Activated T-cell treated with anti-CD3 and anti-CD28 coated beads for 24 hours (primary cell): ENCODE results near the gene ACTR3.
"Not testable (repeated sequence)": the region's sequence is repeated elsewhere in the genome, so short reads cannot be mapped to it uniquely, and the experiment has no call there.

Experiments used
- DNase-seq: peaks from one replicate; pipeline ENCODE4 v3.0.0-alpha.2; 2020; ENCODE audit warnings: low read depth

ACTR3 gene

GRCh38 chr2:113905886-113906285, 16.0 kb downstream of the ACTR3 start:
- DNase-seq = no peak

DNA sequence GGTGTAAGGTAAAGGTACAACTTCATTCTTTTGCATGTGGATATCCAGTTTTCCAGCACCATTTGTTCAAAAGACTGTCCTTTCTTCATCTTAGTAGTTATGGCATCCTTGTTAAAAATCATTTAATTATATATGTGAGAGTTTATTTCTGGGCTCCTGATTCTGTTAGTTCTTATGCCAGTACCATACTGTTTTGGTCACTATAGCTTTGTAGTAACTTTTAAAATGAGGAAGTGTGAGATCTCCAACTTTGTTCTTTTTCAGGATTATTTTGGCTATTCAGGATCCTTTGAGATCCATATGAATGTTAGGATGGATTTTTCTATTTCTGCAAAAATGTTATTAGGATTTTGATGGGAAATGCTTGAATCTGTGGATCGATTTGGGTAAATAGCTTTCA, 16.8 kb downstream of the ACTR3 start:
- DNase-seq = no peak

DNA sequence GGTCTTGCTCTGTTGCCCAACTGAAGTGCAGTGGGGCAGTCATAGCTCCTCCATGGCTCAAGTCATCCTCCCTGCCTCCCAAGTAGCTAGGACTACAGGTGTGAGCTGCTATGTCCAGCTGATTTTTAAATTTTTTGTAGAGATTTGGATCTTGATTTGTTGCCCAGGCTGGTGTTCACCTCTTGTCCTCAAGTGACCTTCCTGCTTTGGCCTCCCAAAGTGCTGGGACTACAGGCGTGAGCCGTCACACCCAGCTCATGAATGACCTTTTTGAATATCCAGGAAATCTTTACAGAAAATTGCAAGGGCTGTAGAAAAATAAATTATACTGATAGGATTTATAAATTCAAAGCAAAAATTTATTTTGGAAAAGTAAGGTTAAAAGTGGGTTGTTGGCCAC, 17.4 kb downstream of the ACTR3 start:
- DNase-seq = no peak

DNA sequence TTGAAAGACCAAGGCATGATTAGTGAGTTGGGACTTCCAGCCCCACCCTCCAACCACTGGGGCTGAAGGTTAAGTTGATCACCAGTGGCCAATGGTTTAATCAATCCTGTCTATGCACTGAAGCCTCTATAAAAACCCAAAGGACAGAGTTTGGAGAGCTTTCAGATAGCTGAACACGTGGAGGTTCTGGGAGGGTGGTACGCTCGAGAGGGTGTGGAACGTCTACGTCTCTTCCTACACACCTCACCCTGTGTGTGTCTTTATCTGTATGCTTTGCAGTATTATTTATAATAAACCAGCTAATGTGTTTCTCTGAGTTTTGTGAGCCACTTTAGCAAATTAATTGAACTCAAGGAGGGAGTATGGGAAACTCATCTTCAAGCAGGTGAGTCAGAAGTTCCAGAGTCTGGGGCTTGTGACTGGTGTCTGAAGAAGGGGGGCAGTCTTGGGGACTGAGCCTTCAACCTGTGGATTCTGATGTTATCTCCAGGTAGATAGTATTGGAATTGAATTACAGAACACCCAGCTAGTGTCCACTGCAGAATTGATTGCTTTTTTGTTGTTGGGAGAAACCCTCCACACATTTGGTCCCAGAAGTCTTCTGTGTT, 20.3 kb downstream of the ACTR3 start:
- DNase-seq = peak; percentile 61

- no peak for DNase-seq
These were observed 21.2 kb downstream of the ACTR3 start for GRCh38 chr2:113910967-113911678.

DNA sequence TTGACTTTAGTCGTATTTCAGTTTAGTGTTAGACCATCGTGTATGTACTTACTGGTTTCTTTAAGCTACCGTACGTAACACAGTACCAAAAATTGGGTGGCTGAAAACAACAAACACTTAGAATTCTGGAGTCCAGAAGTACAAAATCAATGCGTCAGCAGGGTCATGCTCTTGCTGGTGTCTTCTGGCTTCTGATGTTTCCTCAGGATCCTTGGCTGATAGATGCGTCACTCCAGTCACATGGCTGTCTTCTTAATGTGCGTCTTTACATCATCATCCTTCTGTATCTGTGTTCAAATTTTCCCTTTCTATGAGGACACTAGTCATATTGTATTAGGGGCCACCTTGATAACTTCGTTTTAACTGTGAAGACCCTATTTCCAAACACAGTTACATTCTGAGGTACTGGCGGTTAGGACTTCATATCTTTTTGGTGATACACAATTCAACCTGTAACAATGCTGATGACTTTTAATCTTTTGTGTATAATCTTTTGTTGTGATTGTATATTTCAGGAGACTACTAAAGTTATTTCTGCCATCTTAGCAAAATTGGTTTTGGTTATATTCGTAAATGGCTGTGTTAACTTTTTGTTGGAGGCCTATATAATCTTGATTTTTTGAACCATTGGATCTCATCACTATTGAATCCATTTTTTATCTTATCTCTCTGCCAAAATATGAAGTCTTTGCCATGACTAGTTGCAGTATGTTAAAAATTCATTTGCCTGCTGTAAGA, 25.4 kb downstream of the ACTR3 start:
- DNase-seq = no peak

- no peak for DNase-seq
These were observed 28.3 kb downstream of the ACTR3 start for GRCh38 chr2:113918229-113918628.

- DNase-seq = no peak
These were observed 31.1 kb downstream of the ACTR3 start for GRCh38 chr2:113920996-113921395.

- no peak for DNase-seq
These were observed 32.4 kb downstream of the ACTR3 start for GRCh38 chr2:113922335-113922734.

- DNase-seq = no peak
These were observed 32.9 kb downstream of the ACTR3 start for GRCh38 chr2:113922784-113923183.

- DNase-seq = no peak
These were observed 36.0 kb downstream of the ACTR3 start for GRCh38 chr2:113925884-113926283.

DNA sequence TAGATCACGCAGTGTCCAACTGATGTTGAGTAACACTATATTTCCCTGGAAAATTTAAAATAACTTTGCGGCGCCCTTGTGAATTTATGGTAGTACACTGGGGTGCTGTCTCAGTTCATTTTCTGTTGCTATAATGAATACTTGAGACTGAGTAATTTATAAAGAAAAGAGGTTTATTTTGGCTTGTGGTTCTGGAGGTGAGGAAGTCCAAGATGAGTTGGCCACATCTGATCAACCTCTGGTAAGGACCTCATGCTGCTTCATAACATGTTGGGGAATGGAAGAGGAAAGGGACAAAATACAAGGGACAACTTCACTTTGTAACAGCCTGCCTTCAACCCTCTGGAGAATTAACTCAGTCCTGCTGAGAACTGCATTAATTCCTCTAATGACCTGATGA, 36.4 kb downstream of the ACTR3 start:
- DNase-seq = no peak

- no peak for DNase-seq
These were observed 40.6 kb downstream of the ACTR3 start for GRCh38 chr2:113930448-113930847.

DNA sequence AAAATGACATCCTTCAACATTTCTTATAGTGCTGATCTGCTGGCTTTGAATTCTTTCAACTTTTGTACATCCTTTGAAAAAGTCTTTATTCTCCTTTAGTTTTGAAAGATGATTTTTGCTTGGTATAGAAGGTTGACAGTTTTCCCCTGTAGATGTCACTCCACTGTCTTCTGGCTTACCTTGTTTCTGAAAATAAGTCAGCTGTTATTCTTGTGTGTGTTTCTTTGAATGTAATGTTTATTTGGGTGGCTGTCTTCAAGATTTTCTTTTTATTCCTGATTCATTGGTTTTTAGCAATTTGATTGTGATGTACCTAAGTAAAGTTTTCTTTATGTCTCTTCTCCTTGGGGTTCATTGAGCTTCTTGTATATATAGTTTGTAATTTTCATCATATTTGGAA, 47.6 kb downstream of the ACTR3 start:
- DNase-seq = no peak

- DNase-seq = no peak
These were observed 51.0 kb downstream of the ACTR3 start for GRCh38 chr2:113940891-113941290.

- not testable (repeated sequence) for DNase-seq
These were observed 55.9 kb downstream of the ACTR3 start for GRCh38 chr2:113945784-113946183.

GRCh38 chr2:113950906-113951305, 61.0 kb downstream of the ACTR3 start:
- not testable (repeated sequence) for DNase-seq

- no peak for DNase-seq
These were observed 71.1 kb downstream of the ACTR3 start for GRCh38 chr2:113961000-113961399.

DNA sequence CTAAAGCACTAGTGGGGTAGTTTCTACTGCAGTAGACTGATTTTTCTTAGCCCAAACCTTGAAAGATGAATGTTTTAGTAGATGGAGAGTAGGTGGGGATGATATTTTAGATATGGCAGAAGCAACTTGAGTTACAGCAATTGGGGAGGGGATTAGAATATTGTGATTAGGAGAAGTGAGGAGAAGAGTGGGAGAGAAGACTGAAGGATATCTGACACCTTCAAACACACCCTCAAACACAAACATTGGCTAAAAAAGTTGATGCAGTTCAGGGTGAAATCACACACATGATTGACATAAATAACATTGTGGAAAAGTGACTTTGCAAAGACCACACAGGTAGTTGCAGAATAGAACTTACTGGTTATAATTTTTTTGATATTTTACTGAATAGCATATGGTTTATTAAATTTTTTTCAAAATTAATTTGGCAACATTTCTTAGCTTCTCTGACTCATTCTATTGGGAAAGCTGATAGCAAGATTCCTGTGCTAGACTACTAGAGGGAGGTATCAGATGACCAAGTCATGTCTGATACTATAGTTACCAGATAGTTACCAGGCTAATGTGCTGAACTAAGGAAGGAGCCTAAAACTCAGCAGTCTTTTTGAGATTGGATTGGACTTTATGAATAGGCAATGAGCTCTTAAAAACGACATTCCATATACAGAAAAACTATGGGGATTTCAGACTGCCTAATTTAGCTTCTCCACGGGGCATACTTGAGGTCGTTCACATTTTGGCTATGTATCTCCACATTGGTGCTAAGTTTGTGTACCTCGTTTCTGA, 73.0 kb downstream of the ACTR3 start:
- DNase-seq = no peak

DNA sequence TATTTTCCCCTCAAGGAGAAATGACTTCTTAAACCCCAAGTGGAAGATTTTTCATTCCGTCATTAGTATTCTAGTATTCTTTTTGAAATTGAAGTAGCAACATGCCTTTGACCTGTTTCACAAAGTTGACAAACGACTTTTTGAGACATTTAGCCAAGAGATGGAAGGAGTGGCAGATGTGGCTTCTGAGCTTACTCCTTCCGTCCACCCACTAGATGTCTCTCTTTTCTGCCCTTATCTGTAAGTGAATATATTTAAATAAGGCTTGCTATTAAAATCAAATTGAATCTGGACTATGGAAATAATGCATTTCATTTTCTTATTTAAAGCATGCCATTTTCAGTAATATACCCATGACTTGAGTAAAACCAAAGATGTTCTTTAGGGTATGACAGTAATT, 74.1 kb downstream of the ACTR3 start:
- no peak for DNase-seq

DNA sequence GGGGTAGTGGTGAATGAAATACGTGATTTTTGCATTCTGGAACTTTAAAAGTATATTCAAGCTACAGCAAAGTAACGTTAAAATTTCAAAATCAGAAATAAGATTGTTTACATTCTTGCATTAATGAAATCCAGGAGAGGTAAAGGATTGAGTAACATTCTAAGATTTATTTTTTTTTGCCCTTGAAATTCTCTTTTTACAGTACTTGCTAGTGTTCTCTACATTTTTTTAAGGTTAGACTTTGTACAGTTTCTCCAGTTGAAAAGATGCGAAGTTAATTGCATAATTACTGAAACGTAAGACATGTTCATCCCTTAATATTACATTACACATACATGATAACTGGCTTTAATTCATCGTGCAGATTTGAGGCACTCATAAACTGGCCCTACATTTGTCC, 74.5 kb downstream of the ACTR3 start:
- no peak for DNase-seq

DNA sequence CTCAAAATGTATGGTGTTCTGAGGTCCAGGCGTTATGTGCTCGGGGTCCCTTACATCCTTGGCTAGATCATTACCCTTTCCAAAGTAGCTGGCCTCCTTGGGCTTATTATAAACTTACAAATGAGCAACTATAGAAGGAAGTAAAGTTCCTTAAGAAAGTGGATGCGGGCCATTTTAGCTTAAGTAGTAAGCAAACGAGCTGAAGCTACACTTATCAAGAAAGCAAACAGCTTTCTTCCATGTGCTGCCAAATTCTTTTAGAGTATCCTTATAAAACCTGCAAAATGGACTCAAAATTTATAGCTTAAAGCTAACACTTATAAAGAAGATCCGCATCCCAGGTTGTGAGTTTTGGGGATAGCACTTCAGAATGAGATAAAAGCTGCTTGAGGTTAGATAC, 75.3 kb downstream of the ACTR3 start:
- no peak for DNase-seq

DNA sequence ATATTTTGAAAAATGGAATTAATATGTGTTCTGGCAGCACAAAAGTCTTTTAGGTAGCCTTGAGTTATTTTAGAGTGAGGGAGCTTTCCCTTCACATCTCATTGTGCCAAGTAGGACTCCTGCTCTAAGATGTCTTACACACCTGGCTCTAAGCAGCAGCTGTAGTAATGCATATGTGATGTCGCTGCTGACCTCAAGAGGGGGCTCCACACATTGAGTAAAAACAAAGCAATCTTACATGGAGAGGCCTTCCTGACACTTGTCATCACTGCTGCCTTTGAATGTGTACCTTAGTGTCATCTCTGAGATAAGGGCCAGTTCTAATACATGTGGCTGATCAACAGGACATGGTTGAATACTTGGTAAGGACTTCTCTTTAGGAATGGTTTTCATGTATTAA, 75.8 kb downstream of the ACTR3 start:
- peak; percentile 14 for DNase-seq
